WTC11 (cell line): Measurements from ENCODE around the gene DISC1. TPM values are rescaled to one million over a fixed set of nuclear protein-coding genes. Genes with fewer than 3 reads are reported as not detected.

Experiments used
- ATAC-seq: fragments of 200-7000 bp; cut with Tn5 transposase; 2 replicates; pipeline ENCODE4 v1.10.0; 2021; ENCODE audit warnings: mild to moderate bottlenecking, moderate library complexity
- CTCF ChIA-PET: fragments of 300-600 bp; sonication (Branson Sonifier 250); formaldehyde crosslinking; loops from one replicate; lab custom pipeline; 2021; ENCODE audit warnings: antibody characterized with exemption; lab: Charles Lee
- POLR2A ChIA-PET: fragments of 350-600 bp; sonication (Branson Sonifier 250); formaldehyde crosslinking; loops from one replicate; lab custom pipeline; 2021; ENCODE audit warnings: antibody characterized with exemption; lab: Charles Lee
- DNase-seq: peaks from one replicate; pipeline ENCODE4 v3.0.0; 2021; ENCODE audit warnings: low spot score
- H3K27ac Mint-ChIP-seq: 2 replicates; pipeline ENCODE4 v1.8.0; 2021; ENCODE audit warnings: mixed read lengths
- H3K27me3 Mint-ChIP-seq: 2 replicates; pipeline ENCODE4 v1.8.0; 2021; ENCODE audit warnings: low read depth, mild to moderate bottlenecking, moderate library complexity, mixed read lengths
- H3K36me3 Mint-ChIP-seq: 2 replicates; pipeline ENCODE4 v1.8.0; 2021; ENCODE audit warnings: mixed read lengths
- H3K4me1 Mint-ChIP-seq: 2 replicates; pipeline ENCODE4 v1.8.0; 2022; ENCODE audit warnings: mixed read lengths
- H3K4me3 Mint-ChIP-seq: 2 replicates; pipeline ENCODE4 v1.8.0; 2021; ENCODE audit warnings: mild to moderate bottlenecking, moderate library complexity, mixed read lengths
- H3K9me3 Mint-ChIP-seq: 2 replicates; pipeline ENCODE4 v1.8.0; 2021; ENCODE audit warnings: mixed read lengths
- E2F1 ChIP-seq: sonication (generic); formaldehyde crosslinking; IDR thresholded peaks from 2 replicates; pipeline ENCODE4 v1.8.0; 2022; ENCODE audit warnings: mild to moderate bottlenecking, missing genetic modification reagents
- ESRRA ChIP-seq: sonication (generic); formaldehyde crosslinking; IDR thresholded peaks from 2 replicates; pipeline ENCODE4 v1.8.1; 2022; ENCODE audit warnings: mild to moderate bottlenecking, missing genetic modification reagents, borderline replicate concordance
- FOXJ3 ChIP-seq: sonication (generic); formaldehyde crosslinking; IDR thresholded peaks from 2 replicates; pipeline ENCODE4 v1.9.0; 2021; ENCODE audit warnings: missing genetic modification reagents, mild to moderate bottlenecking, borderline replicate concordance
- IRF1 ChIP-seq: sonication (generic); formaldehyde crosslinking; IDR thresholded peaks from 2 replicates; pipeline ENCODE4 v1.8.0; 2023; ENCODE audit warnings: missing genetic modification reagents
- MYBL2 ChIP-seq: sonication (generic); formaldehyde crosslinking; IDR thresholded peaks from 2 replicates; pipeline ENCODE4 v1.8.1; 2023; ENCODE audit warnings: mild to moderate bottlenecking, moderate library complexity, missing genetic modification reagents
- NFYB ChIP-seq: sonication (generic); formaldehyde crosslinking; conservative IDR thresholded peaks from 2 replicates; pipeline ENCODE4 v1.8.0; 2022; ENCODE audit warnings: low read depth, missing genetic modification reagents
- PRRX2 ChIP-seq: fragments of 250-450 bp; sonication (Bioruptor Pico); IDR thresholded peaks from 2 replicates; pipeline ENCODE4 v1.8.0; 2021; ENCODE audit warnings: mild to moderate bottlenecking
- RORB ChIP-seq: fragments of 250-450 bp; sonication (Bioruptor Pico); IDR thresholded peaks from 2 replicates; pipeline ENCODE4 v1.9.0; 2021; ENCODE audit warnings: mild to moderate bottlenecking
- SP1 ChIP-seq: sonication (generic); formaldehyde crosslinking; conservative IDR thresholded peaks from 2 replicates; pipeline ENCODE4 v1.8.1; 2022; ENCODE audit warnings: missing genetic modification reagents
- STAT6 ChIP-seq: sonication (generic); formaldehyde crosslinking; conservative IDR thresholded peaks from 2 replicates; pipeline ENCODE4 v1.8.1; 2023; ENCODE audit warnings: mild to moderate bottlenecking, low read depth, missing genetic modification reagents, moderate library complexity
- TEAD4 ChIP-seq: sonication (generic); formaldehyde crosslinking; IDR thresholded peaks from 2 replicates; pipeline ENCODE4 v1.8.0; 2022; ENCODE audit warnings: mild to moderate bottlenecking, missing genetic modification reagents
- ZNF121 ChIP-seq: sonication (generic); formaldehyde crosslinking; IDR thresholded peaks from 2 replicates; pipeline ENCODE4 v1.8.0; 2023; ENCODE audit warnings: missing genetic modification reagents
- ZNF263 ChIP-seq: sonication (generic); formaldehyde crosslinking; IDR thresholded peaks from 2 replicates; pipeline ENCODE4 v1.8.1; 2022; ENCODE audit warnings: low read depth, mild to moderate bottlenecking, moderate library complexity, missing genetic modification reagents
- ZNF281 ChIP-seq: sonication (generic); formaldehyde crosslinking; IDR thresholded peaks from 2 replicates; pipeline ENCODE4 v1.8.0; 2023; ENCODE audit warnings: mild to moderate bottlenecking, missing genetic modification reagents
- ZNF317 ChIP-seq: sonication (generic); formaldehyde crosslinking; IDR thresholded peaks from 2 replicates; pipeline ENCODE4 v1.8.1; 2023; ENCODE audit warnings: low read depth, mild to moderate bottlenecking, moderate library complexity, missing genetic modification reagents, borderline replicate concordance
- ZNF416 ChIP-seq: fragments of 250-450 bp; sonication (Bioruptor Pico); IDR thresholded peaks from 2 replicates; pipeline ENCODE4 v1.9.0; 2021; ENCODE audit warnings: mild to moderate bottlenecking, inconsistent platforms
- ZNF423 ChIP-seq: fragments of 250-450 bp; sonication (Bioruptor Pico); IDR thresholded peaks from 2 replicates; pipeline ENCODE4 v2.1.2; 2022; ENCODE audit warnings: mild to moderate bottlenecking, moderate library complexity
- ZNF425 ChIP-seq: fragments of 250-450 bp; sonication (Bioruptor Pico); conservative IDR thresholded peaks from 2 replicates; pipeline ENCODE4 v1.9.0; 2021; ENCODE audit warnings: mild to moderate bottlenecking
- ZNF512 ChIP-seq: sonication (generic); formaldehyde crosslinking; IDR thresholded peaks from 2 replicates; pipeline ENCODE4 v1.8.1; 2022; ENCODE audit warnings: missing genetic modification reagents, borderline replicate concordance
- total RNA-seq: library from RNA; stranded (reverse); gene quantifications from 3 replicates; pipeline ENCODE4 v1.2.3, GENCODE V29; 2021

Gene DISC1
- total RNA-seq, 1 experiment from 2014 or later = 5.5 TPM

GRCh38 chr1:231817801-231818200 is 191.2 kb downstream of the DISC1 start:
- no peak overlapping the region for H3K27ac Mint-ChIP-seq
- H3K4me3 Mint-ChIP-seq = no peak overlapping the region
- no peak for DNase-seq
- no peaks in the 10 kb centered on the region for H3K36me3 Mint-ChIP-seq
- CTCF ChIA-PET = no interaction called here
- no peak for TF ChIP-seq NFYB
- TF ChIP-seq IRF1 (CRISPR knock-in tag) = no peak
- no peak for TF ChIP-seq MYBL2 (CRISPR knock-in tag)
- no peak for TF ChIP-seq ZNF317 (CRISPR knock-in tag)
- TF ChIP-seq ESRRA (CRISPR knock-in tag) = no peak
- TF ChIP-seq ZNF121 (CRISPR knock-in tag) = no peak
- TF ChIP-seq PRRX2 = no peak
- no peak for TF ChIP-seq E2F1
- TF ChIP-seq SP1 (CRISPR knock-in tag) = no peak
- no peak for TF ChIP-seq ZNF416 (CRISPR knock-in tag)
- TF ChIP-seq FOXJ3 = no peak
- no peak for TF ChIP-seq RORB (CRISPR knock-in tag)
- no peak for TF ChIP-seq STAT6 (CRISPR knock-in tag)
- no peak for TF ChIP-seq ZNF281 (CRISPR knock-in tag)
- no peak for TF ChIP-seq TEAD4 (CRISPR knock-in tag)
- TF ChIP-seq ZNF423 (CRISPR knock-in tag) = no peak
- no peak for TF ChIP-seq ZNF425 (CRISPR knock-in tag)
- no peak for TF ChIP-seq ZNF512 (CRISPR knock-in tag)
- TF ChIP-seq ZNF263 = no peak
- TF ChIP-seq, all 79 proteins: peak for 0
- Mint-ChIP-seq H3K4me1 (peaks cover 4% of the 10 kb centered on the region; the same call in 1 of the 2 replicates), H3K27me3 (no peaks in the 10 kb centered on the region), H3K9me3 (peaks cover 8% of the 10 kb centered on the region)
- no peak for ATAC-seq
- POLR2A ChIA-PET = no interaction called here
